ENCODE results near the gene FAM98C. TPM values are rescaled to one million over a fixed set of nuclear protein-coding genes. Genes with fewer than 3 reads are reported as not detected.
"Not testable (repeated sequence)": the region's sequence is repeated elsewhere in the genome, so short reads cannot be mapped to it uniquely, and the experiment has no call there.

FAM98C gene
- total RNA-seq, 4 donors from 2014 or later, result 8.7 to 27.1 (median 15.9) TPM

GRCh38 chr19:38401148-38401547 lies 1.7 kb upstream of the FAM98C start:
- Histone ChIP-seq H3K27ac (no peak overlapping the region), H3K4me3 (no peak overlapping the region), H3K9me3 (no peaks in the 10 kb centered on the region), H3K27me3 (peaks cover 50% of the 10 kb centered on the region), H3K4me1 (peaks cover 0 to 18% (median 7%) of the 10 kb centered on the region in 3 donors), H3K36me3 (peaks cover 0 to 18% of the 10 kb centered on the region in 2 donors)
- WGBS, 2 donors (ENCODE audit: low coverage in 1 of 2), result 68 to 80% methylated on average over 3 of the region's 3 CpGs
- no peak for ATAC-seq
- TF ChIP-seq CTCF (IDR thresholded peaks at IDR 0.05) (no peak), POLR2AphosphoS5 (IDR thresholded peaks at IDR 0.05) (no peak), POLR2A (IDR thresholded peaks at IDR 0.05) (no peak), EP300 (IDR thresholded peaks at IDR 0.05) (no peak)

- H3K4me1 ChIP-seq, result peaks cover 0 to 18% (median 7%) of the 10 kb centered on the region in 3 donors
- H3K27me3 ChIP-seq, result peaks cover 36% of the 10 kb centered on the region
- ATAC-seq, result peak; percentile 19
- H3K27ac ChIP-seq, result peak overlapping the region in 3 of 4 donors; percentile 87 to 90 (median 87)
- WGBS, 2 donors (ENCODE audit: low coverage in 1 of 2), result 5% methylated on average over 15 of the region's 18 CpGs; no CpG with 5 or more reads in 1 of the 2 donors
- no peak for TF ChIP-seq POLR2A (IDR thresholded peaks at IDR 0.05)
- TF ChIP-seq POLR2AphosphoS5 (IDR thresholded peaks at IDR 0.05), result no peak
- TF ChIP-seq CTCF (IDR thresholded peaks at IDR 0.05), result no peak
- TF ChIP-seq EP300 (IDR thresholded peaks at IDR 0.05), result no peak
- H3K4me3 ChIP-seq, result peak overlapping the region in 1 of 2 donors; percentile 99
- H3K9me3 ChIP-seq, result no peaks in the 10 kb centered on the region
- peaks cover 0 to 32% of the 10 kb centered on the region in 2 donors for H3K36me3 ChIP-seq
These were observed 298 bp upstream of the FAM98C start for GRCh38 chr19:38402623-38402966.

- no peak overlapping the region for H3K4me3 ChIP-seq
- peaks cover 13% of the 10 kb centered on the region for H3K27me3 ChIP-seq
- WGBS, 2 donors (ENCODE audit: low coverage in 1 of 2), result 86% methylated on average over 2 of the region's 6 CpGs; no CpG with 5 or more reads in 1 of the 2 donors
- H3K36me3 ChIP-seq, result peaks cover 0 to 45% of the 10 kb centered on the region in 2 donors
- H3K4me1 ChIP-seq, result peaks cover 0 to 18% (median 7%) of the 10 kb centered on the region in 3 donors
- no peak for ATAC-seq
- TF ChIP-seq CTCF (IDR thresholded peaks at IDR 0.05), result no peak
- no peak for TF ChIP-seq POLR2AphosphoS5 (IDR thresholded peaks at IDR 0.05)
- H3K9me3 ChIP-seq, result no peaks in the 10 kb centered on the region
- H3K27ac ChIP-seq, result no peak overlapping the region
These were observed 2.0 kb downstream of the FAM98C start for GRCh38 chr19:38404858-38405257.

GRCh38 chr19:38405276-38405675 lies 2.4 kb downstream of the FAM98C start:
- peaks cover 0 to 45% of the 10 kb centered on the region in 2 donors for H3K36me3 ChIP-seq
- H3K4me1 ChIP-seq, result peaks cover 0 to 18% (median 7%) of the 10 kb centered on the region in 3 donors
- H3K27ac ChIP-seq, result no peak overlapping the region
- no peak for ATAC-seq
- TF ChIP-seq POLR2A (IDR thresholded peaks at IDR 0.05) (no peak), CTCF (IDR thresholded peaks at IDR 0.05) (no peak), EP300 (IDR thresholded peaks at IDR 0.05) (no peak), POLR2AphosphoS5 (IDR thresholded peaks at IDR 0.05) (no peak)
- H3K9me3 ChIP-seq, result no peaks in the 10 kb centered on the region
- peaks cover 9% of the 10 kb centered on the region for H3K27me3 ChIP-seq
- H3K4me3 ChIP-seq, result no peak overlapping the region
- WGBS, 2 donors (ENCODE audit: low coverage in 1 of 2), result 100% methylated on average over 5 of the region's 8 CpGs; no CpG with 5 or more reads in 1 of the 2 donors

- no peak overlapping the region for H3K27ac ChIP-seq
- H3K4me1 ChIP-seq, result no peaks in the 10 kb centered on the region
- 31 to 37% methylated on average over 7 of the region's 7 CpGs for WGBS, 2 donors (ENCODE audit: low coverage in 1 of 2)
- no peak for ATAC-seq
- no peak overlapping the region for H3K4me3 ChIP-seq
- H3K36me3 ChIP-seq, result peaks cover 0 to 42% of the 10 kb centered on the region in 2 donors
- H3K9me3 ChIP-seq, result no peaks in the 10 kb centered on the region
- no peak for TF ChIP-seq POLR2A (IDR thresholded peaks at IDR 0.05)
- TF ChIP-seq EP300 (IDR thresholded peaks at IDR 0.05), result no peak
- TF ChIP-seq POLR2AphosphoS5 (IDR thresholded peaks at IDR 0.05), result no peak
- no peak for TF ChIP-seq CTCF (IDR thresholded peaks at IDR 0.05)
- peaks cover 23% of the 10 kb centered on the region for H3K27me3 ChIP-seq
These were observed 6.8 kb downstream of the FAM98C start for GRCh38 chr19:38409631-38410133.

GRCh38 chr19:38410407-38410806 lies 7.5 kb downstream of the FAM98C start:
- H3K4me3 ChIP-seq, ATAC-seq, H3K9me3 ChIP-seq, H3K27ac ChIP-seq, H3K4me1 ChIP-seq: not testable (repeated sequence)
- peaks cover 27% of the 10 kb centered on the region for H3K27me3 ChIP-seq
- peaks cover 0 to 34% of the 10 kb centered on the region in 2 donors for H3K36me3 ChIP-seq
- 80 to 93% methylated on average over 6 of the region's 6 CpGs for WGBS, 2 donors (ENCODE audit: low coverage in 1 of 2)

Measured in gastroesophageal sphincter (tissue), 4 donors.